SU-DHL-6 (cell line): ENCODE results near the gene EML6.

Experiments
- H2AFZ ChIP-seq: fragments of 200-600 bp; sonication (generic); 2 replicates; pipeline ENCODE4 v1.6.1; 2014; ENCODE audit warnings: low read depth, mild to moderate bottlenecking, moderate library complexity, mixed read lengths, antibody characterized with exemption, low read length; ENCODE audit not compliant: severe bottlenecking
- H3F3A ChIP-seq: fragments of 200-600 bp; shearing (Covaris generic); 2 replicates; pipeline ENCODE4 v1.6.0; 2016; ENCODE audit warnings: antibody characterized with exemption, mild to moderate bottlenecking; ENCODE audit not compliant: insufficient read depth
- H3K27ac ChIP-seq: fragments of 200-600 bp; sonication (generic); 2 replicates; pipeline ENCODE4 v1.5.1; 2016; ENCODE audit warnings: low read depth, mild to moderate bottlenecking, low read length, moderate library complexity, mixed read lengths
- H3K27me3 ChIP-seq: fragments of 200-600 bp; sonication (generic), shearing (Covaris generic); 2 replicates; pipeline ENCODE4 v1.6.0; 2014; ENCODE audit warnings: mild to moderate bottlenecking, low read length
- H3K36me3 ChIP-seq: fragments of 200-600 bp; sonication (generic); 2 replicates; pipeline ENCODE4 v1.6.1; 2014; ENCODE audit warnings: mild to moderate bottlenecking, low read length, mixed read lengths
- H3K4me2 ChIP-seq: fragments of 300-600, 200-600 bp; shearing (Covaris generic), sonication (generic); 2 replicates; pipeline ENCODE4 v1.6.0; 2014; ENCODE audit warnings: low read length, low read depth, mild to moderate bottlenecking; ENCODE audit not compliant: poor library complexity, severe bottlenecking
- H3K4me3 ChIP-seq: fragments of 200-600 bp; sonication (generic); 2 replicates; pipeline ENCODE4 v1.5.1; 2014; ENCODE audit warnings: antibody characterized with exemption, low read length, mild to moderate bottlenecking, mixed read lengths; ENCODE audit not compliant: insufficient read depth, poor library complexity, severe bottlenecking
- H3K79me2 ChIP-seq: fragments of 200-600 bp; sonication (generic); 2 replicates; pipeline ENCODE4 v1.6.1; 2014; ENCODE audit warnings: mild to moderate bottlenecking, low read length, moderate library complexity; ENCODE audit not compliant: insufficient read depth
- H3K9ac ChIP-seq: fragments of 200-600 bp; sonication (generic); 2 replicates; pipeline ENCODE4 v1.7.0; 2014; ENCODE audit warnings: mild to moderate bottlenecking, low read length
- H3K9me2 ChIP-seq: fragments of 200-600 bp; sonication (generic); replicated peaks from 2 replicates; pipeline ENCODE4 v1.6.1; 2014; ENCODE audit warnings: low read length; ENCODE audit not compliant: insufficient read depth
- H3K9me3 ChIP-seq: fragments of 200-600 bp; sonication (generic); 2 replicates; pipeline ENCODE4 v1.6.1; 2014; ENCODE audit warnings: low read length, mixed read lengths; ENCODE audit not compliant: insufficient read depth
- H4K20me1 ChIP-seq: fragments of 200-600 bp; sonication (generic); 2 replicates; pipeline ENCODE4 v1.6.1; 2014; ENCODE audit warnings: low read depth, mild to moderate bottlenecking, antibody characterized with exemption, low read length, moderate library complexity, mixed read lengths
- CTCF ChIP-seq: fragments of 200-600 bp; sonication (generic); IDR thresholded peaks from one replicate; pipeline ENCODE4 v1.5.1; 2017; ENCODE audit warnings: antibody characterized with exemption, mild to moderate bottlenecking, low read length, moderate library complexity; ENCODE audit not compliant: insufficient read depth, poor library complexity, severe bottlenecking
- EZH2phosphoT487 ChIP-seq: fragments of 200-600 bp; sonication (generic), shearing (Covaris generic); conservative IDR thresholded peaks from 2 replicates; pipeline ENCODE4 v1.6.1; 2018; ENCODE audit warnings: mild to moderate bottlenecking, antibody characterized with exemption, low read length, moderate library complexity, mixed read lengths

Gene EML6

GRCh38 chr2:54878182-54878581 lies 154.7 kb downstream of the EML6 start:
- Histone ChIP-seq H3K27ac (no peak overlapping the region), H3K36me3 (no peaks in the 10 kb centered on the region), H3K27me3 (no peaks in the 10 kb centered on the region), H3K9ac (no peak overlapping the region), H3F3A (no peaks in the 10 kb centered on the region; the same call in 1 of the 2 replicates), H2AFZ (no peak overlapping the region), H4K20me1 (no peaks in the 10 kb centered on the region), H3K4me3 (no peak overlapping the region), H3K9me3 (no peaks in the 10 kb centered on the region), H3K9me2 (no peaks in the 10 kb centered on the region), H3K4me2 (no peak overlapping the region), H3K79me2 (no peaks in the 10 kb centered on the region)
- TF ChIP-seq CTCF (no peak), EZH2phosphoT487 (no peak)

- H3F3A ChIP-seq: no peaks in the 10 kb centered on the region; the same call in 1 of the 2 replicates
- TF ChIP-seq CTCF (no peak), EZH2phosphoT487 (no peak)
Measured at GRCh38 chr2:54879032-54879431, 155.6 kb downstream of the EML6 start.

GRCh38 chr2:54879598-54880332 lies 156.3 kb downstream of the EML6 start:
- Histone ChIP-seq H3K27ac (no peak overlapping the region), H3K4me3 (no peak overlapping the region), H2AFZ (no peak overlapping the region), H3K27me3 (no peaks in the 10 kb centered on the region), H3K79me2 (no peaks in the 10 kb centered on the region), H3K4me2 (no peak overlapping the region), H3K9me2 (no peaks in the 10 kb centered on the region), H3F3A (no peaks in the 10 kb centered on the region; the same call in 1 of the 2 replicates), H3K9ac (no peak overlapping the region), H3K36me3 (no peaks in the 10 kb centered on the region), H3K9me3 (no peaks in the 10 kb centered on the region), H4K20me1 (no peaks in the 10 kb centered on the region)
- TF ChIP-seq CTCF (no peak), EZH2phosphoT487 (no peak)

More at GRCh38 chr2:54879032-54879431, 155.6 kb downstream of the EML6 start:
- Histone ChIP-seq H4K20me1 (no peaks in the 10 kb centered on the region), H2AFZ (no peak overlapping the region), H3K9me3 (no peaks in the 10 kb centered on the region), H3K79me2 (no peaks in the 10 kb centered on the region), H3K4me2 (no peak overlapping the region), H3K27me3 (no peaks in the 10 kb centered on the region), H3K4me3 (no peak overlapping the region), H3K27ac (no peak overlapping the region), H3K9ac (no peak overlapping the region), H3K36me3 (no peaks in the 10 kb centered on the region), H3K9me2 (no peaks in the 10 kb centered on the region)
